Epidermal melanocyte (primary cell): ENCODE data around the gene PLSCR4.
"Not testable (repeated sequence)": the region's sequence is repeated elsewhere in the genome, so short reads cannot be mapped to it uniquely, and the experiment has no call there.

ENCODE experiments used
- DNase-seq: peaks from one replicate; pipeline ENCODE4 v3.0.0; 2011; ENCODE audit warnings: low spot score; ENCODE audit not compliant: insufficient read length

Gene PLSCR4

GRCh38 chr3:146249921-146250320 is 984 bp downstream of the PLSCR4 start:
- DNase-seq: no peak

GRCh38 chr3:146247911-146248310 is 3.0 kb downstream of the PLSCR4 start:
- DNase-seq: no peak

GRCh38 chr3:146246526-146246925 is 4.4 kb downstream of the PLSCR4 start:
- no peak for DNase-seq

- no peak for DNase-seq
Observed at GRCh38 chr3:146243559-146243958, 7.3 kb downstream of the PLSCR4 start.

DNA sequence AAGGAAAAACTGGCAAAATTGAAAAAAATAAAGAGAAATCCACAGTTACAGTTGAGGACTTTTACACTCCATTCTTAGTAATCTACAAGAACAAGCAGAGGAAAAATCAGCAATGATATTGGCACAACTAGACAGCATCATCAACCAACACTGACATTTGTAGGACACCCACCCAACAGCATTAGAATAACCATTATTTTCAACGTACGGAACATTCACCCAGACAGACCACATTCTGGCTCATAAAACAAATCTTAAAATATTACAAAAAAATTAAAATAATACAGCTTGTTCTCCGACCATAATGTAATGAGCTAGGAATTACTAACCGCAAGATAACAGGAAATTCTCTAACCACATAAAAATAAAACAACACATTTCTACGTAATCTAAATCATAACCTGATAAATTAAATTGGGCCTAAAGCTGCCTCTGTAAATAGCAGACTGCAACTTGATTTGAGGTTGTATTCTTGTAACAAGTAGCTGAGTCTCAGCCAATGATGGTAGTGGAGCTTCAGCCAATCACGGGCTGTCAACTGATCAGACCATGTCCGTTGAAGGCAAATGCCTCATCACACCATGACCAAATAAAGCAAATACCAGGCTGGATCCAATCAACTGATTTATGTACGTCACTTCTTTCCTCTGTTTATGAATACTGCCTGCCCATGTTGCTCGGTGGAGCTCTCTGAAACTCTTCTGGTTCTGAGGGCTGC is 9.2 kb downstream of the PLSCR4 start:
- no peak for DNase-seq

GRCh38 chr3:146233487-146233886 is 17.4 kb downstream of the PLSCR4 start:
- DNase-seq: no peak

- DNase-seq: no peak
Observed at GRCh38 chr3:146227486-146227885, 23.4 kb downstream of the PLSCR4 start.

GRCh38 chr3:146226881-146227280 is 24.0 kb downstream of the PLSCR4 start:
- no peak for DNase-seq

GRCh38 chr3:146225458-146225857 is 25.4 kb downstream of the PLSCR4 start:
- not testable (repeated sequence) for DNase-seq

GRCh38 chr3:146223401-146224373 is 27.2 kb downstream of the PLSCR4 start:
- DNase-seq: no peak

DNA sequence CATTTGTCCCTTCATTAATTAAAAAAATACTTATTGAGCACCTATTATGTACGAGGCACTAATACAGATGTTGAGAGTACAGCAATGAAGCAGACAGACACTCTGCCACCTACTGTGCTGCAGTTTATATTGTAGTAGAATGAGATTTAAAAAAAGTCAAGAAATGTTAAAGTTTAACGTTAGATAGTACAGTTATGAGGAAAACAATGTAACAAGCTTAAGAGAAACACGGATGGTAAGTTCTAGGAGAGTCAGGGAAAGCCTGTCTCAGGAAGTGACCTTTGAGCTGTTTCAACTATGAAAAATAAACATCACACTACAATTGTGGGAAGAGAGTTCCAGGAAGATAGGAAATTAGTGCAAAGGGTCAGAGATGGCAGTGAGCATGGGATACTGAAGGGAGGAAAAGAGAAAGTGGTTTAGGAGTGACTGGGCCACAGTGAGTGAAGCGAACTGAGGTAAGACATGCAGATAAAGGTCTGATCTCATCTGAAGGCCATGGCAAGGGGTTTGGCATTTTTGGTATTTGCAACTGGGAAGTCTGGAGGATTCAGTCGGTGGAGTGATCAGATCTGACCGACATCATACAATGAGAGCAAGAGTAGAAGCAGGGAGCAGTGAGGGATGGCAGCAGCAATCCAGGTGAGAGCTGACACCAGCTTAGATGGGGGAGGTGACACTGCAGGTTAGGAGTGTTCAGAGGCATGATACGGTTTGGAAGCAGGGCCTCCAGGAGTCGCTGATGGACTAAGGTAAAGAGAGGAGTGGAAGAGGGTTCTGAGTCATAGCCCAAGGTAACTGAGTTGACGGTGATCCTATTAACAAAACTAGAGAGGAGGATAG is 28.5 kb downstream of the PLSCR4 start:
- no peak for DNase-seq

GRCh38 chr3:146221276-146221675 is 29.6 kb downstream of the PLSCR4 start:
- DNase-seq: no peak

- DNase-seq: no peak
Observed at GRCh38 chr3:146218880-146219866, 31.7 kb downstream of the PLSCR4 start.

GRCh38 chr3:146217324-146217723 is 33.6 kb downstream of the PLSCR4 start:
- no peak for DNase-seq

GRCh38 chr3:146214493-146214892 is 36.4 kb downstream of the PLSCR4 start:
- no peak for DNase-seq

GRCh38 chr3:146209371-146209770 is 41.5 kb downstream of the PLSCR4 start:
- DNase-seq: no peak

- DNase-seq: no peak
Observed at GRCh38 chr3:146203776-146204175, 47.1 kb downstream of the PLSCR4 start.

- no peak for DNase-seq
Observed at GRCh38 chr3:146200461-146201220, 50.3 kb downstream of the PLSCR4 start.

GRCh38 chr3:146199762-146200161 is 51.1 kb downstream of the PLSCR4 start:
- DNase-seq: no peak

DNA sequence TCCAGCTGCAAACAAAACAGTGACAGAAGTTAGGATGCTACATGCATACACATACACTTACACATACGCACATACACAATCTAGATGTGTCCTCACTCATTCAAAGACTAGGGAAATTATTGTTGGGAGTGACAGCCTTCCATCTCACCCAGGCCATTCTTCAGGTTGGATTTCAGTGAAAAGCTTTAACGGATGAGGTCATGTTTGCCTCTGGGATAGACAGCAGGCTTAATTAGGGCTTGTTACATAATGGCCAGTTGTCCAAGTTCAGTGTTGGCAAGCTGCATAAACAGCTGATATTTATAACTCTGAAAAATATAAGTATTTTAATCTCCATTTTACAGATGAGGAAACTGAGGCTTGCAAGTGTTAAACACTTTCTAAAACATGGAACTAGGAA is 54.1 kb downstream of the PLSCR4 start:
- DNase-seq: no peak
